HEK293T (cell line): ENCODE results near the gene NUAK1.

ENCODE experiments used
- ELF4 ChIP-seq: fragments of 450-650 bp; IDR thresholded peaks from 2 replicates; pipeline ENCODE4 v1.6.1; 2017; ENCODE audit warnings: antibody characterized with exemption
- FOXK2 ChIP-seq: fragments of 450-650 bp; IDR thresholded peaks from 2 replicates; pipeline ENCODE4 v1.6.1; 2016; ENCODE audit warnings: mild to moderate bottlenecking
- L3MBTL2 ChIP-seq: fragments of 450-650 bp; conservative IDR thresholded peaks from 2 replicates; pipeline ENCODE4 v1.6.1; 2016; ENCODE audit warnings: mild to moderate bottlenecking
- PKNOX1 ChIP-seq: fragments of 450-650 bp; IDR thresholded peaks from 2 replicates; pipeline ENCODE4 v1.6.1; 2016
- SP1 ChIP-seq: fragments of 450-650 bp; IDR thresholded peaks from 2 replicates; pipeline ENCODE4 v1.6.1; 2017

- TF ChIP-seq L3MBTL2 (no peak), FOXK2 (no peak), PKNOX1 (no peak), SP1 (no peak), ELF4 (no peak)
These were observed 13.6 kb upstream of the NUAK1 start for GRCh38 chr12:106152334-106152733.
